SK-N-SH (cell line): ENCODE measurements around the gene CIDEA.

ENCODE experiments used
- CTCF ChIP-seq: fragments of 200-600 bp; sonication (generic); IDR thresholded peaks from 2 replicates; pipeline ENCODE4 v1.6.1; 2017; ENCODE audit warnings: antibody characterized with exemption, mild to moderate bottlenecking, moderate library complexity
- EP300 ChIP-seq, 2 experiments: IDR thresholded peaks; 2 replicates each; pipeline versions ENCODE4 v1.4.0 to v1.6.1; 2012; ENCODE audit warnings: borderline replicate concordance in 1 of 2, low read depth in 1 of 2, low read length in 1 of 2
- EZH2phosphoT487 ChIP-seq: fragments of 200-600 bp; sonication (generic); IDR thresholded peaks from 2 replicates; pipeline ENCODE4 v1.6.1; 2017; ENCODE audit warnings: low read depth, mixed run types, mild to moderate bottlenecking, antibody characterized with exemption, moderate library complexity, borderline replicate concordance
- GABPA ChIP-seq: IDR thresholded peaks from 2 replicates; pipeline ENCODE4 v1.4.0; 2012; ENCODE audit warnings: low read depth, mild to moderate bottlenecking
- JUND ChIP-seq: IDR thresholded peaks from 2 replicates; pipeline ENCODE4 v1.4.0; 2012
- MAX ChIP-seq: IDR thresholded peaks from 2 replicates; pipeline ENCODE4 v1.4.0; 2012; ENCODE audit warnings: low read depth
- MEF2A ChIP-seq: IDR thresholded peaks from 2 replicates; pipeline ENCODE4 v1.4.0; 2012; ENCODE audit warnings: low read depth, borderline replicate concordance
- MXI1 ChIP-seq: IDR thresholded peaks from 2 replicates; pipeline ENCODE4 v1.6.1; 2012; ENCODE audit warnings: mild to moderate bottlenecking, low read depth, low read length, improper control_type of control experiment
- PBX3 ChIP-seq: IDR thresholded peaks from 2 replicates; pipeline ENCODE4; 2012
- REST ChIP-seq: IDR thresholded peaks from 2 replicates; pipeline ENCODE4 v1.6.1; 2012; ENCODE audit warnings: mild to moderate bottlenecking, low read depth, low read length, moderate library complexity
- RXRA ChIP-seq: IDR thresholded peaks from 2 replicates; pipeline ENCODE4 v1.4.0; 2012; ENCODE audit warnings: low read depth, mild to moderate bottlenecking, borderline replicate concordance
- SMC3 ChIP-seq: IDR thresholded peaks from 2 replicates; pipeline ENCODE4 v1.6.1; 2012; ENCODE audit warnings: low read depth, low read length, improper control_type of control experiment
- YY1 ChIP-seq: IDR thresholded peaks from 2 replicates; pipeline ENCODE4 v1.4.0; 2012; ENCODE audit warnings: low read depth, mild to moderate bottlenecking

GRCh38 chr18:12234451-12235190, 19.5 kb upstream of the CIDEA start:
- no peak for TF ChIP-seq CTCF
- TF ChIP-seq EP300 (IDR thresholded peaks at IDR 0.05; ENCODE audit: borderline replicate concordance in 1 of 2, low read depth in 1 of 2, low read length in 1 of 2) = no peak
- no peak for TF ChIP-seq MXI1
- TF ChIP-seq EZH2phosphoT487 = no peak
- TF ChIP-seq RXRA = no peak
- TF ChIP-seq GABPA = no peak
- TF ChIP-seq JUND = no peak
- TF ChIP-seq YY1 = no peak
- TF ChIP-seq SMC3 = no peak
- no peak for TF ChIP-seq PBX3
- no peak for TF ChIP-seq MAX
- TF ChIP-seq MEF2A = no peak
- no peak for TF ChIP-seq REST
